B cell (primary cell): ENCODE results near the gene LRRN3.

Source experiments
- CTCF ChIP-seq: fragments of 200-600 bp; IDR thresholded peaks from one replicate; pipeline ENCODE4 v1.8.0; 2022; ENCODE audit warnings: antibody characterized with exemption, mild to moderate bottlenecking
- EZH2 ChIP-seq: IDR thresholded peaks from 2 replicates; pipeline ENCODE4 v1.6.1; 2012; ENCODE audit warnings: borderline replicate concordance, low read depth, mild to moderate bottlenecking, moderate library complexity, low read length; ENCODE audit not compliant: insufficient read depth, poor library complexity, severe bottlenecking

GRCh38 chr7:111173528-111173927 lies 82.6 kb downstream of the LRRN3 start:
- TF ChIP-seq CTCF (no peak), EZH2 (no peak)
